Measurements from ENCODE around the gene SOBP.
A peak's percentile ranks its signal among the peaks of the same experiment; 100 is the strongest.

SOBP gene

DNA sequence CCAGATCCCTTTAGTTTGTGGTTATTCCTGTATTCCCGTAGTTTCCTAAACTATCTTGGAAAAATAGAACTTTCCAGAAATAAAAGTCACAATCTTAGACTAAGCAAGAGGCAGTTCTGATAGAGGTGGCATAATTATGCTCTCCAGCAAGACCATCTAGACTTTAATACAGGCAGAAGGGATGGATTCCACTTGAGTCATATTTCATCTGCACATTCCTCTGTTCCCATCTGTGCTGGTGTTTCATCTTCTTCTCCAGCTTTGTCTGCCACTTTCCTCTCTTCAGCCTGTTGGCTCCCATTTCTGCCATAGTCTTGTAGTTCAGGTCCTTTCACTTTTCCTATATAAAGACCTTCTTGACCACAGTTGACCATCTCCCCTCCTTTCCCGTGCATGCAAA, 102.9 kb downstream of the SOBP start:
- no peak for DNase-seq

DNA sequence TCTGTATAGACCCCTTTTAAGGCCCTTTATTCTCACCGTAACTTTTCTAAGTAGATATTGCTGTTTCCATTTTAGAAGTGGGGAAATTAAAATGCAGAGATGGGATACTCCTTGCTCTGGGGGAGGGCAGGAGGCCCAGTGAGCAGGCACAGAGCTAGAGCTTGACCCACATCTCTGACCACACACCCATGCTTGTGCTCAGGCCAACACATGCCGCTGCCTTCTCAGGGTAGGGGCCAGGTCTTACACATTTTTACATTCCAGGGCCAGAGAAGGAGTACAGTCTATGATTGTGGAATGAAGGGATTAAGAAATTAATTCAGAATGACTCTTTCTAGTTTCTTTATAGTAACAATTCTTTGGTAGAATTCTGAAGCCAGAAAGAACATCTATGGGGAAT, 104.8 kb downstream of the SOBP start:
- DNase-seq, result no peak

DNA sequence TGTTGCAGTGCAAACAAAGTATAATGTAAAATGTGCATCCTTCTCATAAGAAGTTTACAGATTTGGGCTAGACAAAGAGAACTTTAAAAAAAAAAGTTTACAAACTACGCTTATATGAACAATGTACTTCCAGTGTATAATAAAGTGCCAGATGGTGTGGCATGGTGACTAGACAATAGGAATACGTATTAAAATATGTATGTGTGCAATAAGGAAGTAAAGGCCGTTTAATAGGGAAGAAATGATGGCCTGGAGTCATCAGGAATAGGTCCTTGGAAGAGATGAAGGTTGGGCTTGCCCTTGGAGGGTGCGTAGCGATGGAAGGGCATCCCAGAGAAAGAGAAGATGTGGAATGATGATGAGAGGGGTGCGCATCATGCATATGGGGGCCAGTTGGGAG, 108.2 kb downstream of the SOBP start:
- DNase-seq, result no peak

DNA sequence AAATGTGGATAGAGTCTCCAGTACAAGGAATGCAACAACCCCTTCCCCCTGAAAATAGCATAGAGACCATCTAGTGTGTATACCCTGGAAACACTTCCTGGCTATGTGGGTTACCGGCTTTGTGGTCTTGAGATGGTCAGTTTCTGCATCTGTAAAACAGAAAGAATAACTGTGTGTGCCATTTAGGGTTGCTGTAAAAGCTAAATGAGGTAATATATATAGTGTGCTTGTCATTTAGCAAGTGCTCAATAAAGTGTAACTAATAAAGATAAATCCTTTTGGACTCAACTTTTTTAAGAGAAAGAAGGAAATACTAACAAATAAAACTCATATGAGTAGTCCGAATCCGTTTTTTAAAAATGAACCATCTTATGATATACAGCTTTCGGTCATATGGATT, 109.1 kb downstream of the SOBP start:
- DNase-seq, result no peak

DNA sequence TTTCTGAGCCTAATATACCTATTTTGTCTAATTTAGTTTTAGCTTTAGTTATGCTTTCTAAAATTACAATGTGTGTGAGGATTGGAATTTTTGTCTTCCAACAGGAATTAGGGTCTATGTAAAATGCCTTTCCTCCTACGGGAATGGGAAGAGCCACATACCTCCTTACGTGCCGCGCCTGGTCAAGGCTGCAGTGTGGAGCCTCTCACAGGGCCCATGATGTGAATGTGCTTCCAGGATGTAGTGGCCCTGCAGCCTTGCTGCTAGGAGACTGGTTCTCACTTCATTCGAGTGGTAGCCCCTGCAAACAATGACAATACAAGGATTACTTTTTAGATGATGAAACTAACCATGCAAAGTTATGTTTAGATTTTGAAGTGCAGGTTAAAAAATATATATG, 110.2 kb downstream of the SOBP start:
- no peak for DNase-seq

DNA sequence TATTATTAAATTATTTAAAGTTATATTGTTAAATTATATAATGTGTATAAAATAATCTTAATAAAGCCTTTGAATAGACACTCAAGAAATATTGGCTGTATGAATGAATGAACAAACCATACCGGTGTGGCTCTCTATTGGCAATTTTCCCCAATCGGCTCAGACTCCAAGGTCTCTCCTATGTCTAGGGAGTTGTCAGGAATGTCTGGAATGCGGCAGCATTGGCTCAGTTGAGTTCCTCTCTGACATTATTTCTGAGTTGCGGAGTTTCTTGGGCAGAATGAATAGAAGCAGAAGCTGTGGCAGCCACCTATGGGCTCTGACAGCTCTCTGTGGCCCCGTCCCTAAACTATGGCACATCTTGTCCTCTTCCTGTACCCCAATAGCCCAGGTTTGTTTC, 111.0 kb downstream of the SOBP start:
- DNase-seq, result no peak

DNA sequence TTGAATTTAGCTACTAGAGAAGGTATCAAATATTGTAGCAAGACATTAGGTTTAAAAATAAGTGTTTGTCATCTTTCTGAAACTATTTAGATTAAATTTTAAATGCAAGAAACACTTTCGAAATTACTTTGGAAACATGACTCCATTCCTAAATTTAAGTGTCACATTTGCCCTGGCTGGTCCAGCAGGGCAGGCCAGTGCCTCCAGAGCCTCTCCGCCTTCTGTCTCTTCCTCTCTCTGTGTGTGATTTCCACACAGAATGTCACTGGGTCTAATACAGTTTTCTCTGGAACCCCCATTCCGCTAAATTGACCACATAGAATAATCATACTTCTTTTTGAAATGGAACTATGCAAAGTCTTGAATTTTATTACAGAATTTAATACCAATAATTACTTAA, 111.5 kb downstream of the SOBP start:
- DNase-seq, result no peak

DNA sequence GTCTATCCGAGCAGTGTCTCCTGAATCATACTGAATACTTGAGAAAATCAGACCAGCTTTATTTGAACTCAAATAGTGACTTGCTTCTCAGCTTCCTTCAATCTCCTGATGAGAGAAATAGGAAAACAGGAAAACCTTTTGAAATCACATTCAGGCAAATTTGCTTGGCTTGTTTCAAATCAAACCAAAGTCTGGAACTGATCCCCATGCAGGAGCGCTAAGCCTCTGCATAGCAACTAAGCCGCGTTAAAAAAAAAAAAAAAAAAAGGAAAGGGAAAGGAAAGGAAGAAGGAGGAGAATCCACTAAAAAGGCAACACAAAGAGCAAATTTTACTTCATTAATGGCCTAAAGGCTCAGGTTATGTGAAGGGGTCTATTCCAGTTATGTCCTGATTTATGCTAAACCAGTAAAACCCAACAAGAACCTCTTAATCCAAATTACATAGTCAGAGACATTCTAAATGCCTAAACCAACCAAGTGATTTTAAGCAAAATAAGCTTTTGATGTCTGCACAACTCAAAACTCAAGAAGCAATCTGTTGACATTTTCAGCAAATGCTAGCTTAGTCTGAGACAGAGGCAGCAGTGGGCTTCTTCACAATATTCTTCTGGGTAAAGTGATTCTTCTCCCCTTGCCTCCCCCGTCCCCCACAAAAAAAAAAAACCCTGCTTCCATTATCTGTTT, 112.5 kb downstream of the SOBP start:
- DNase-seq, result no peak

DNA sequence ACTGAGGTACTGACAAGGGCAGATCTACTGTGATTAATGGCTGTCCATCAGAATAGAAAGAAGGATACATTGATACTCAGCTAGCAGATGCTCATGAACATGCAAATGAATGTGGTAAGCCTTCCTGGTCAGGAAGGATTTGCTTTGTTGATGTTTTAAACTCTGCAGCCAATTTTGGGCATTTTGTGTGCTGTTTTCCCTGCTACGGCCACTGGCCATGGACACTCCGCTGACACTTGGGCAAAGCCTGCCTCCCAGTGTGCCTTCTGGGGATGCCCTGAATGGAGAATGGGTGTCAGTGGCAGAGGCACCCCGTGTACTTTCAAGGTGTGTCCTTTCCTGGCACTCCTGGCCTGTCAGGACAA, 113.1 kb downstream of the SOBP start:
- no peak for DNase-seq

DNA sequence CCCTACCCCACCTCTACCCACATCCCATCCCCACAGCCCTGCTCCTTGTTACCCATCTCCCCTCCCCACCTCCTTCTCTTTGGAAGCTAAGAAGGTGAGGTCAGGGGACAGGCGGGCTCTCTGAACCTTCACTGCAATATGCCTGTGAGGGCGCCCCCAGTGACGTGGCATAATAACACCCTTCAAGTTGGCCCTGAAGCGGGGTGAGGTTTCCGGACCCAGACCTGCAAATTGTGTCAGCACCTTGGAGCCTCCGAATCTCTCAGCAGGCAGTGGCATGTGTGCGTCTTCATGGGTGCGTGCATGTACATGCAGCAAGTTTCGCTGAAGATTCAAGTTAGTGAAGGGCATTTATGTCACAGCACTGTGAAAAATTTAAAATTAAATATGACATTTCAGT, 114.6 kb downstream of the SOBP start:
- no peak for DNase-seq

DNA sequence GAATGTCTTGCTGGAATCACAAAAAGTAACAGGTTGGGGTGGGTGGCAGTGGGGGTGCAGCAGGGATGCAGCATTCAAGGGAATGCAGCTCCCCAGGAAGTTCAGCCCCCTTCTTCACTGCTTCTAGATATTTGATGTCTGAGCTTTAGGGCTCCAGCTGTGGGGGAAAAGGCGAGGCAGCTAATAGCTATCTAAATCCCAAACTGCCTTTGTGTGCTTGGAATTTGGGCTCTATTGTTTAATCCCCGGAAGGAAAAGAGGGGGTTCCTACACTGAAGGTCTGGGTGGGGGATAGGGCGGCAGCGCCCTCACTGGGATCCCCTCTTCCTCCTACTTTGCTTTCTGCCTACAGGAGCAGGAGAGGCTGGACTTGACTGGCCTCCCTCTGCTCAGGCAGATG, 116.5 kb downstream of the SOBP start:
- DNase-seq, result no peak

DNA sequence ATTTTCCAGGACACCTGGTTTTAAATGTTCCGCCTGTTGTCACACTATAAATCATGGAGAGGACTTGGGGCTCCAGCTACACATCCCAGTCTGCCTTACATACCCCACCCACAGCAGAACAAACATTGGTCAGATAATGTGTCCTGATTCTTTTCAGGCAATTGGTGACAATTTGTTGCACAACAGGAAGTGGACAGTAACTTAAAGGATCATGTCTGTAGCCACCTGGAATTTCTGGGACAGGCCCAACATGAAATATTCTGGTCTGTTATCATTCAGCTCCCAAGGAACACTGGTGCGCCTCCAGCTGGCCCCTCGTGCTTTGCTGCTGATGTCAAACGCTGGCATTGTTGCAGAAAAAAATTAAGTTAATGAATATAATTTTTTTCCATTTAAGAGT, 117.2 kb downstream of the SOBP start:
- DNase-seq, result no peak

DNA sequence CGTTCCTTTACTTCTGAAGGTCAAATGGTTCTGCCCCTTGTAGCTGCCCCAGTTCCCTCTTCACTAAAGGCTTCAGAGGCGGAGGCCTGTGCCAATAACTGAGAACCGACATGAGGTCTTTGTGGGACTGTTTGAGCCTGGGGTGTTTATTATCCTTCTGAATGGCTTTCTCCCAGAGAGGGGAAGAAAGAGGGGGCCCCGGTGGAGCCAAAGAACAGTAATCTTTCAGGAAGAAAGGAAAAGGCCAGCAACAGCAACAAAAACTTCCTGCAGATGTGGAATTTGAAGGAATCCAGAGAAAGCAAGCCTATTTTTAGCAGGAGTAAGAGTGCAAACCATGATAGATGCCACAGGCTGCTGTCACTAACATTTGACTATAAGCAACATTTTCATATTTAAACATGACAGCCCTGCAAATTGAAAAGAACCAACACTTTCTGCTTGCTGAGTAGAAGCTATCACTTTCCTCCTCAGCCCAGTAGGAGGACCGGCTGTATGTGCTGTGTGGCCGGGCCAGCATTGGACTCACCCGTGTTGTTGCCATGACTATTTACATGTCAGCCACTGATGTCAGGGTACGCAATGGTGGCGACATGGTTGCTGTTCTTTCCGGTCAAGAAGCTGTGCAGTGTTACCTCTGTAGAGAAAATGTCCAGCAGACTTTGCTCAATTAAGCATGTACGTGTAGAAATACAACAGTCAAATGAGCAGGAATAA, 121.3 kb downstream of the SOBP start:
- DNase-seq, result no peak

DNA sequence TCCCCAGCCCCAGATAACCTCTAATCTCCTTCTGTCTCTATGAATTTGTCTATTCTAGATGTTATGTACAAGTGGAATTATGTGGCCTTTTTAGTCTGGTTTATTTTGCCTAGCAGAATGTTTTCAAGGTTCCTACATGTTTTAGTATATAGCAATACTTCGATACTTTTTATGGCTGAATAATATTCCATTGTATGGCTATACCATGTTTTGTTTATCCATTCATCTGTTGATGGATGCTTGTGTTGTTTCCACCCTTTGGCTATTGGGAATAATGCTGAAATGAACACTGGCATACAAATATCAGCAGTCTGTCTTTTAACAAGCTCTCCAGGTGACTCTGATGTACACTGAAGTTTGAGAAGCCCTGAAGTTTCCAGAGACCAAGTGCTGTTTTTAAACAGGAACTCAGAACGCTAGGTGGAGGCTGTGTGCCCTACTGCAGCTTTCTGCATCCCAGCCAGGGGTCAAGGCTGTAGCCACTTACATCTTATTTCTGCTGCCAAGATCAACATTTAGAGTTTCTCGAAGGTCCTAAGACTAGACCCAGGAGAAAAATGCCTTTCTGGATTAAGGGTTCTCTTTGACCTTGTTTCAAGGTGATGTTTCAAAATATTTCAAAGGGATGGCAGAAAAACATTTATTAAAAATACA, 123.0 kb downstream of the SOBP start:
- no peak for DNase-seq

DNA sequence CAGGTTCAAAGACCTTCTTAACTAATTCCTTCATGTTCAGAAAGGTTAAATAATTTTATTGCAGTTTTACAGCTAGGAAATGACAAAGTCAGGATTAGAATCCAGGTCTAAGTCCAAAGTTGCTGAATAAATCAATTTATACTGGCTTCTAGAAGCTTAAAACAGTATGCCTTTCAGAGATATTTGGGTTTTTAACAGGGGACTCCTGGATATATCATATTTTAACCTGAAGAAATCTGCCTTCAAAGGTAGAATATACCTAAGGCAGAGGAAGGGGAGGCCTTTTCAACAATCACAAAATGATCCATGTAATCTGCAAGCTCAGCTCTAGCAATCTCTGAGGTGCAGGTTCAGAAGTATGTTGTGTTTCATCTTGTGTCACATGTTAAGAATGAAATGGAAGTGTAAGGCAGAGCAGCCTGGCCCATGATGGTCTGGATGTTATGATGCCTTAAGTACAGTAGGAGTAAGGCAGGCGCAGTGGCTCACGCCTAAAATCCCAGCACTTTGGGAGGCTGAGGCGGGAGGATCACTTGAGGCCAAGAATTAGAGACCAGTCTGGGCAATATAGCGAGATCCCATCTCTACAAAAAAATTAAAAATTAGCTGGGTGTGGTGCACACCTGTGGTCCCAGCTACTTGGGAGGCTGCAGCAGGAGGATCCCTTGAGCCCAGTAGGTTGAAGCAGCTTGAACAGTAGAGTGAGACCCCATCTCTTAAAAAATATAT, 123.9 kb downstream of the SOBP start:
- no peak for DNase-seq

DNA sequence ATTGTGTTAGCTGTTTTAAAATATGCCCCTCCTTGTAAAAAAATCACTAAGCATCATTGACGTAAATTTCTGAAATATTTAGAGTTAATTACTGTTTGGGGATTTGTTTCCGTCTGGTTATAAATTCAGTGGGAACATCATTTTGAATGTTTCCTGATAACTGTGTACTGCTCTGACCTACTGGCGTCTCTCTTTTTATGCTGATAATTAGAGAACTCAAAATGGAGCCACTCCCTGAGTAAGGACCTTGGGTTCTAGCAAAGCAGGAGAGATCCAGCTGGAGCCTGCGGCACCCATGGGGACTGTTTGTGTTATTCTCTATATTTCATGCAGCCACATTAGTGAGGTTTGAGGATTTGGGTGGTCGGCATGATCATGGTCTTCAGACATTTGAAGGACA, 124.9 kb downstream of the SOBP start:
- DNase-seq, result no peak

DNA sequence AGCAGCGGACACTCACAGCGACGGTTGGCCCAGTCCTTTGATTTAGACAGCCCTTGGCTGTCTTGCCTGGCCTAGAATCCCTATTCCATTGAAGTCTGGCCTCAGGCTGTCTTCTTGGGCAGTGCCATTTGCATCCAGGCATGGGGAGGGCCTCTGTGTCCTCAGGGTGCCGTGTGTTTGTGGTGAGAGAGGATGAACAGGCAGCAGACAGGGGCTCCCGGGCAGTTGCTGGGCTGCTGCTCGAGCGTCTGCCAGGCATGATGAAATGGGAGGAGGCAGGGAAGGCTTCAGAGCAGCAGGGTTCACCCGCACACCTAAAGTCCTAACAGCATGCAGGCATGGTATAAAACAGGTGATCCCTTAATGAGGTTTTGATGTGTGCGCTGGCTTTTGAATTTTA, 126.9 kb downstream of the SOBP start:
- DNase-seq, result no peak

DNA sequence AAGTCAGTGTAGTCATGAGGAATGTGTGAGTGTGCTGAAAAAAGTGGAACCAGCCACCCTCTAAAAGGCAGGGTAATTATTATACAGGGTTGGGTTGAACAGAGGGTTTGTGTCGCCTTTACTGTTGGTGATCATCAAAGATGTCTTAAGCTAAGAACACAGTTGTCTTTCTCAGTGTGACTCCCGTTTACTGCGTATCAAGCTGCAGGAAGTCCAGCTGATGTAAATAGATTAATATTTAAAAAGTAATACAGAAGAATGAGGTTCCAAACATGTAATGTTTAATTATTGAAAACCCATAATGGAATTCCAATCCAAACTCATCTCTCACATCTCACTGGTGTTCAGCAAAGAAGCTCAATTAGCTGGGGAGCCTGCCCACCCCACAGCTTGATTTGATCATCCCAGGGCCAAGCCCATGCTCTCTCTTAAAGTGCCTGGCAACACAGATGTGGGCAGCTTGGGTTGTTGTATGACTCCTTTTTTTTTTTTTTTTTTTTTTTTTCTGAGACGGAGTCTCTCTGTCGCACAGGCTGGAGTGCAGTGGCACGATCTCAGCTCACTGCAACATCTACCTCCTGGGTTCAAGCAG, 127.5 kb downstream of the SOBP start:
- no peak for DNase-seq

DNA sequence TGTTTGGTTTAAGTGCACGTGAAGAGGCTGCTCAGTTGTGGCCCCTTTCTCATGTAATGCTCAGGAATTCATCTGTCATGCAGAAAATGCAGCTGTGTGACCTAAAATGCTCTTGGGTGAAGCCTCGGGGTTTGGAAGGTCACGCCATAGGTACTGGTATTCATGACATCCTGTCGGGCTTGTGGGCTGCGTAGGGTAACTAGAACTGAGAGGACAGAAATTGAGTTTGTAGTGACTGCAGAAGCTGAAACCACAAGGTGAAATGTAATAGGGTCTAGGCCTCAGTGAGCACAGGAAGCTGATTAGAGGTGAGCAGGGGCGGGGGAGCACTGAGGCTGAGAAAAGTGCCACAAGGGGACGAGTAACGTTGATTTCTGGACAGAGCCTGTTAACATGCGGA, 128.8 kb downstream of the SOBP start:
- DNase-seq, result no peak

DNA sequence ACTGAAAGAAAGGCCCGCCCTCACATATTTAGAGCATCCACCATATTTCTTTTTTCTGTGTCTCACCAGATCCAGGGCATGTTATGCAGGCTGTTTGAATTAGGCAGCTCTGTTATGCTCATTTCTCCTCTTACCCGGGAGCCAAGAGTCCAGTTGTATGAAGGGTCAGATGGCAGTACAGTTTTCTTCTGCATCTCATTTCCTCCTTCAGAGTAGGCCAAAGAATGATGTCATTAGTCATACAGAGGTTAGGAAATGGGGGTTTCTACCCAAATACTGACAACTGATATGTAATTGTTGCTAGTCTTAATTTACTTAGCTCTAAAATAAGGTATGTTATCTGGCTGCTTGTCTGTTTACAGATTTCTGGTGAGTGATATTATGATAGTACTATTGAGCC, 130.8 kb downstream of the SOBP start:
- DNase-seq, result no peak

DNA sequence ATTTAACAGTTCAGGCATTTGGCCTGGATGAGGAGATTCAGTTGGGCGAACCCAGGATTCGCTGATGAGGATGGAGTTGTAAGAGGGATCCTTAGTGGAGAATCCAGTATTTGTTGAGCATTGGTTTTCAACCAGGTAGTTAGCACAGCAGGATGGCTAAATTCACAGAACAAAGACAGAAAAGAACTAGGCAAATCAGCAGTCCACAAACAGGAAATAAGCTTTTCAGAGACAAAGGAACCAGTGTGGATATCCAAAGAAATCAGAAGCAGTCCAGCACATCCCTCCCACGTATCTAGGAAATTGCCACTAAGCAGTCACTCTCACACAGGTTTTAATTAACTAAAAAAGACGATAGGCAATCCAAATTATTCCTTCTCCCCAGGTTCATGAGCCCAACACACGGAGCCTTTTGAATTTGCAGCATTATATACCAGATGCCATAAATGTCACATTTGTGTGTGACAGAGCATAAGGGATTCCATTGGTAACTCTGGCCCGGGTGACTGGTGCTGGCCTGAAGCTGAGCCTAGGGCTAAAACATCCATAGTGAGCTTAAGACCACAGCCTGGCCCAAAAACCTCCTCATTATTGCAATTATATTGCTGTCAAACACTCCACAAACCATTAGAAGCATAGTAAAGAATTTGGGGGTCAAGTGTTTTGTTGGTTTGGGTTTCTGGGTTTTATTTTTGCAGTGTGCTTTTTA, 131.5 kb downstream of the SOBP start:
- peak; percentile 43 for DNase-seq

DNA sequence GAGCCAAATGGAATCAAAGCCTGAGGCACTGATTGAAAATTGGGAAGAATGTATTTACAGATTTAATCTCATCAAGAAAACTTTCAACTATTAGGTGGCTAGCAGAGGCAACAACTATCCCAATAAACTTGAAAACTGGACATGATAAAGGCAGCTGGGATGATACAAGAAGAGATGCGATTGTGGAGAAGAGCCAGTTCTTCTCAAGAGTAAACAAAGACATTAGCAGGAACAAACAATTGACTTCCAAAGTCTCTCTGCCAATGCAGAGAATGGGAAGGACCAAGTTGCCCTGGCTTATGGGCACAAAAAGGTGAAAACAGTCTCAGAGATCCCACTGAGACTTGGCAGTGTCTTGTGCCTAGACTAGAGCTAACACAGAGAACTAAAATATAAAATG, 132.4 kb downstream of the SOBP start:
- DNase-seq, result no peak

DNA sequence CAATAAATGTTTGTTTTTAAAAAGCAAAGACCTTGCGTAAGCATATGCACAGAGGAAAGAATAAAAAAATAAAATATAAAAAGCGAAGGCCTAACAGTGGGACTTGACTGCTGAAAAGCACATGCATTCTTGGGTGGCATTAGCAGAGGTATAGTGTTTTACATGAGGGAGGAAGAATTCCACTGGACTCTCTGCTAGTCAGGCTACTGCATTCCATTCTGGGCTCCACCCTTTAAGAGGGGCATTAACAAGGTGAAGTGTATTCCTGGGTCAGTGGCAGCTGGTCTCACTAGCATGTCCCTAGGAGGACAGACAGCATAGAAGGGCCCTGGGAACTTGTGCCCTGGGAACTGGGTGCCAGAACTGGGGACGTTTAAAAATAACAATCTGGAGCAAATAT, 134.1 kb downstream of the SOBP start:
- no peak for DNase-seq
